HepG2 (cell line): ENCODE data around the gene PIKFYVE. TPM values are rescaled to one million over a fixed set of nuclear protein-coding genes. Genes with fewer than 3 reads are reported as not detected.

Source experiments
- ARNT2 ChIP-seq: sonication (generic); formaldehyde crosslinking; IDR thresholded peaks from 2 replicates; pipeline ENCODE4 v1.8.0; 2022; ENCODE audit warnings: mild to moderate bottlenecking, low read depth, missing genetic modification reagents, moderate library complexity
- CTCF ChIP-seq: sonication (generic); formaldehyde crosslinking; IDR thresholded peaks from 2 replicates; pipeline ENCODE4 v1.5.0; 2020; ENCODE audit warnings: mild to moderate bottlenecking, missing genetic modification reagents, moderate library complexity
- DMTF1 ChIP-seq: sonication (generic); formaldehyde crosslinking; IDR thresholded peaks from 2 replicates; pipeline ENCODE4 v1.4.0; 2020; ENCODE audit warnings: mild to moderate bottlenecking, missing genetic modification reagents
- FOXK2 ChIP-seq: fragments of 450-650 bp; IDR thresholded peaks from 2 replicates; pipeline ENCODE4 v1.6.1; 2016
- GFI1 ChIP-seq: sonication (generic); formaldehyde crosslinking; IDR thresholded peaks from 2 replicates; pipeline ENCODE4 v1.5.0; 2020; ENCODE audit warnings: missing genetic modification reagents, mild to moderate bottlenecking, borderline replicate concordance
- MAFK ChIP-seq, 2 experiments: IDR thresholded peaks in 1 of 2; conservative IDR thresholded peaks in 1 of 2; 2 replicates each; pipeline ENCODE4 v1.6.1; 2011; ENCODE audit warnings: improper control_type of control experiment in 2 of 2, low read length in 2 of 2
- MED1 ChIP-seq: sonication (generic); formaldehyde crosslinking; IDR thresholded peaks from 2 replicates; pipeline ENCODE4 v1.4.0; 2020; ENCODE audit warnings: missing genetic modification reagents
- NBN ChIP-seq: fragments of 450-650 bp; conservative IDR thresholded peaks from 2 replicates; pipeline ENCODE4 v1.6.1; 2017
- POLR2AphosphoS2 ChIP-seq: IDR thresholded peaks from 2 replicates; pipeline ENCODE4 v1.6.1; 2011; ENCODE audit warnings: low read depth, low read length, improper control_type of control experiment
- RFXANK ChIP-seq: IDR thresholded peaks from 2 replicates; pipeline ENCODE4 v1.6.1; 2016
- SIX1 ChIP-seq: sonication (generic); formaldehyde crosslinking; IDR thresholded peaks from 2 replicates; pipeline ENCODE4 v1.4.0; 2020; ENCODE audit warnings: missing genetic modification reagents, borderline replicate concordance
- SMC3 ChIP-seq: IDR thresholded peaks from 2 replicates; pipeline ENCODE4 v1.6.1; 2011; ENCODE audit warnings: low read length, improper control_type of control experiment
- SYNCRIP ChIP-seq: fragments of 200-400 bp; formaldehyde crosslinking; IDR thresholded peaks from 2 replicates; pipeline ENCODE4 v1.6.1; 2018; ENCODE audit warnings: mild to moderate bottlenecking, low read depth, low read length; ENCODE audit not compliant: insufficient read depth
- ZBTB3 ChIP-seq: sonication (generic); formaldehyde crosslinking; IDR thresholded peaks from 2 replicates; pipeline ENCODE4 v1.4.0; 2020; ENCODE audit warnings: low read depth, mild to moderate bottlenecking, moderate library complexity, missing genetic modification reagents, borderline replicate concordance
- ZNF124 ChIP-seq: sonication (generic); formaldehyde crosslinking; IDR thresholded peaks from 2 replicates; pipeline ENCODE4 v1.4.0; 2020; ENCODE audit warnings: missing genetic modification reagents
- ZNF484 ChIP-seq: sonication (generic); formaldehyde crosslinking; IDR thresholded peaks from 2 replicates; pipeline ENCODE4 v1.5.1; 2020; ENCODE audit warnings: mild to moderate bottlenecking, low read depth, missing genetic modification reagents, borderline replicate concordance
- ZNF496 ChIP-seq: sonication (generic); formaldehyde crosslinking; IDR thresholded peaks from 2 replicates; pipeline ENCODE4 v1.8.1; 2023; ENCODE audit warnings: mild to moderate bottlenecking, moderate library complexity, missing genetic modification reagents; ENCODE audit not compliant: insufficient replicate concordance
- ZNF510 ChIP-seq: sonication (generic); formaldehyde crosslinking; IDR thresholded peaks from 2 replicates; pipeline ENCODE4 v1.4.0; 2020; ENCODE audit warnings: low read depth, mild to moderate bottlenecking, missing genetic modification reagents
- ZNF724P ChIP-seq: sonication (generic); formaldehyde crosslinking; IDR thresholded peaks from 2 replicates; pipeline ENCODE4 v1.8.0; 2022; ENCODE audit warnings: missing genetic modification reagents, borderline replicate concordance
- ZNF839 ChIP-seq: sonication (generic); formaldehyde crosslinking; IDR thresholded peaks from 2 replicates; pipeline ENCODE4 v1.4.0; 2020; ENCODE audit warnings: missing genetic modification reagents, mild to moderate bottlenecking, borderline replicate concordance
- ZSCAN31 ChIP-seq: sonication (generic); formaldehyde crosslinking; IDR thresholded peaks from 2 replicates; pipeline ENCODE4 v1.5.0; 2020; ENCODE audit warnings: low read depth, mild to moderate bottlenecking, missing genetic modification reagents
- polyA plus RNA-seq, 8 experiments: library from polyadenylated mRNA; depleted of rRNA in 3 of 8; stranded (reverse) in 7 of 8; unstranded in 1 of 8; fragments of >200 nt; fragmentation: Illumina TruSeq in 4 of 8; extraction: Trizol in 4 of 8; gene quantifications; 2 replicates each; pipeline versions ENCODE4 v1.2.1 to v1.2.3, GENCODE V29; 2011 to 2016; ENCODE audit warnings: low read depth in 4 of 8, missing spikeins in 1 of 8, mixed read lengths in 1 of 8; ENCODE audit not compliant: insufficient read depth in 1 of 8
- total RNA-seq, 5 experiments: library from RNA; depleted of rRNA; stranded (reverse); fragments of >200 nt; fragmentation: Illumina TruSeq; extraction: Trizol; gene quantifications; 2 replicates each; pipeline ENCODE4 v1.2.3, GENCODE V29; 2016; ENCODE audit warnings: low read depth in 1 of 5

The PIKFYVE gene
- total and polyA plus RNA-seq, 2 of the 13 experiments (the other 11 are each of a cell fraction or from before 2014, with no cell fraction given), result 20.2 to 21.7 TPM

- TF ChIP-seq ZNF724P (no peak), SMC3 (no peak), POLR2AphosphoS2 (no peak), ZNF510 (CRISPR knock-in tag) (no peak), DMTF1 (CRISPR knock-in tag) (no peak), GFI1 (CRISPR knock-in tag) (no peak), ZNF496 (CRISPR knock-in tag) (no peak), MAFK (conservative IDR thresholded peaks at IDR 0.05 in 1 of 2, IDR thresholded peaks at IDR 0.05 in 1 of 2; ENCODE audit: low read length in 2 of 2) (no peak), NBN (no peak), ARNT2 (CRISPR knock-in tag) (no peak; the same call in 1 of the 2 replicates), CTCF (CRISPR knock-in tag) (peak; percentile 84), RFXANK (CRISPR knock-in tag) (peak; percentile 72; the same call in 1 of the 2 replicates), MED1 (CRISPR knock-in tag) (peak; percentile 85), ZNF839 (CRISPR knock-in tag) (no peak), ZNF484 (no peak), SIX1 (CRISPR knock-in tag) (no peak), ZSCAN31 (CRISPR knock-in tag) (peak; percentile 69; the same call in 1 of the 2 replicates), FOXK2 (no peak), ZNF124 (CRISPR knock-in tag) (peak; percentile 78; the same call in 1 of the 2 replicates), ZBTB3 (no peak), SYNCRIP (no peak)
These were observed 11.0 kb upstream of the PIKFYVE start, which contains the start of gene IDH1 (continued) for GRCh38 chr2:208254871-208255556.
